Ovary (tissue), 9 donors: ENCODE measurements around the gene KATNA1. TPM values are rescaled to one million over a fixed set of nuclear protein-coding genes. Genes with fewer than 3 reads are reported as not detected.

ENCODE experiments used
- DNase-seq, 5 donors: peaks; one replicate each; pipeline ENCODE4 v3.0.0-alpha.2; 2019 to 2020
- H3K27ac ChIP-seq, 2 donors: fragments of 200-600 bp; one replicate each; pipeline versions ENCODE4 v1.5.1 to v1.8.0; 2019 to 2022
- H3K27me3 ChIP-seq: fragments of 200-600 bp; one replicate; pipeline ENCODE4 v1.8.0; 2022
- H3K36me3 ChIP-seq: fragments of 200-600 bp; sonication (generic); one replicate; pipeline ENCODE4 v1.5.1; 2019
- H3K4me1 ChIP-seq: one replicate; pipeline ENCODE4 v1.8.1; 2013; ENCODE audit warnings: mild to moderate bottlenecking, moderate library complexity; ENCODE audit not compliant: insufficient read depth
- H3K4me3 ChIP-seq: fragments of 200-600 bp; sonication (generic); one replicate; pipeline ENCODE4 v1.5.1; 2017
- H3K9me3 ChIP-seq, 2 donors: fragments of 200-600 bp in 1 of 2; sonication (generic) in 1 of 2; one replicate each; pipeline versions ENCODE4 v1.5.1 to v1.8.1; 2013 to 2019; ENCODE audit warnings: mild to moderate bottlenecking in 1 of 2, moderate library complexity in 1 of 2
- CTCF ChIP-seq, 3 donors: fragments of 450-650 bp in 2 of 3; fragments of 200-600 bp in 1 of 3; IDR thresholded peaks; one replicate each; pipeline versions ENCODE4 v1.5.1 to v1.8.0; 2016 to 2022; ENCODE audit warnings: antibody characterized with exemption in 3 of 3, mild to moderate bottlenecking in 1 of 3
- EP300 ChIP-seq: sonication (generic); formaldehyde crosslinking; IDR thresholded peaks from one replicate; pipeline ENCODE4 v1.6.1; 2017; ENCODE audit warnings: antibody characterized with exemption
- POLR2A ChIP-seq: fragments of 450-650 bp; IDR thresholded peaks from one replicate; pipeline ENCODE4 v1.6.1; 2017; ENCODE audit warnings: antibody characterized with exemption, mild to moderate bottlenecking, moderate library complexity
- WGBS, 3 donors: extraction: QIAGEN DNeasy Blood & Tissue Kit in 1 of 3; methylation state at CpG; one replicate each; pipeline versions ENCODE4 v1.1.5 to v1.1.7; 2013 to 2017; 5-methylcytosine and 5-hydroxymethylcytosine counted together
- intact Hi-C, 4 donors: fragments of 100-400 bp; cut with DNase I; formaldehyde crosslinking; loops; one replicate each; pipeline versions ENCODE4 v1.11.0 to v1.15.1; 2022 to 2023
- polyA plus RNA-seq, 2 donors: library from polyadenylated mRNA; stranded (reverse); fragments of 200-250 nt in 1 of 2; fragments of 350-450 nt in 1 of 2; fragmentation: Illumina TruSeq in 1 of 2; extraction: RNeasy Lipid Tissue Mini Kit (QIAGEN cat#74804) in 1 of 2; gene quantifications; one replicate each; pipeline ENCODE4 v1.2.3, GENCODE V29; 2013 to 2014
- total RNA-seq, 7 donors: library from RNA; depleted of rRNA in 2 of 7; stranded (reverse); fragments of >200 nt in 2 of 7; fragmentation: NEBNext Ultra II Directional in 3 of 7; extraction: Animal tissue kit (Norgen Biotek cat#: 25700) in 3 of 7; gene quantifications; one replicate each; pipeline versions ENCODE4 v1.1.0 to v1.2.4, GENCODE V29; 2016 to 2023
- donor health status: DM: no; HTN: no; CAD: no; lungs with moderate emphysema.
- donor health status: DM: no; HTN: no; CAD: no.
- donor health status: Bipolar disorder and iron deficiency.
- donor health status: DM: yes; HTN: yes; CAD: no.
- donor health status: DM: no; HTN: no; CAD: no.
- donor health status: DM: yes; HTN: yes; CAD: no.

Gene KATNA1
- total and polyA plus RNA-seq, 9 donors: 10.6 to 31.4 (median 19.0) TPM

GRCh38 chr6:149600508-149600907 lies 48.0 kb downstream of the KATNA1 start:
- WGBS, 3 donors: 94 to 97% (median 95%) methylated on average over 4 of the region's 4 CpGs
- no peak for DNase-seq
- no peak overlapping the region for H3K27ac ChIP-seq
- no peaks in the 10 kb centered on the region for H3K4me1 ChIP-seq
- no peaks in the 10 kb centered on the region for H3K36me3 ChIP-seq
- intact Hi-C loops: no loop called here
- H3K27me3 ChIP-seq: no peaks in the 10 kb centered on the region
- H3K9me3 ChIP-seq: no peaks in the 10 kb centered on the region
- H3K4me3 ChIP-seq: no peak overlapping the region
- TF ChIP-seq EP300 (no peak), POLR2A (no peak), CTCF (IDR thresholded peaks at IDR 0.05) (no peak)

DNA sequence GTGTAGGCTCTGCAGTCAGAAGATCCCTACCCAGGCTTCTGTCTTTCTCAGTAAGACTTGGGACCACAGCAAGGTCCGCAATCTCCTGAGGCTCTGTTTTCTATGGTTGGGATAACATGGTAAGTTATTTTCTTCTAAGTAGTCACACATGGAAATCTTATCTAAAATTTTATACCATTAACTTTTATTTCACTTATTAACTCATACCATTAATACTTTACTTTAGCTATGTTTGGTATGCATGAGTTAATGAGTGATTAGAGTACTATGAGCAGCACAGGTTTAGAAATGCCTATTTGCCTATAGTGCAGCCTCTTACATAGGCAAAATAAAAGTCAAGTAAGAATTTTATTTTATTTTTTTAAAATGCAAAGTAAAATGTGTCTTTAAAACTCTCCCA lies 55.1 kb downstream of the KATNA1 start:
- no peaks in the 10 kb centered on the region for H3K9me3 ChIP-seq

GRCh38 chr6:149592983-149593382 lies 55.5 kb downstream of the KATNA1 start:
- no peak overlapping the region for H3K4me3 ChIP-seq
- TF ChIP-seq POLR2A (no peak), EP300 (no peak), CTCF (IDR thresholded peaks at IDR 0.05) (no peak)
- H3K9me3 ChIP-seq: no peaks in the 10 kb centered on the region
- intact Hi-C loops: no loop called here
- no peaks in the 10 kb centered on the region for H3K27me3 ChIP-seq
- H3K4me1 ChIP-seq: no peaks in the 10 kb centered on the region
- WGBS, 3 donors: 94 to 97% (median 95%) methylated on average over 2 of the region's 2 CpGs
- no peaks in the 10 kb centered on the region for H3K36me3 ChIP-seq
- no peak for DNase-seq
- H3K27ac ChIP-seq: no peak overlapping the region

More for the DNA sequence above, 55.1 kb downstream of the KATNA1 start:
- Histone ChIP-seq H3K4me1 (no peaks in the 10 kb centered on the region), H3K36me3 (no peaks in the 10 kb centered on the region), H3K4me3 (no peak overlapping the region), H3K27me3 (no peaks in the 10 kb centered on the region), H3K27ac (no peak overlapping the region)
- DNase-seq: no peak
- no peak for TF ChIP-seq EP300
- TF ChIP-seq CTCF (IDR thresholded peaks at IDR 0.05): no peak
- TF ChIP-seq POLR2A: no peak
- WGBS, 3 donors: 98 to 100% (median 100%) methylated on average over 1 of the region's 1 CpG
- intact Hi-C loops: no loop called here

DNA sequence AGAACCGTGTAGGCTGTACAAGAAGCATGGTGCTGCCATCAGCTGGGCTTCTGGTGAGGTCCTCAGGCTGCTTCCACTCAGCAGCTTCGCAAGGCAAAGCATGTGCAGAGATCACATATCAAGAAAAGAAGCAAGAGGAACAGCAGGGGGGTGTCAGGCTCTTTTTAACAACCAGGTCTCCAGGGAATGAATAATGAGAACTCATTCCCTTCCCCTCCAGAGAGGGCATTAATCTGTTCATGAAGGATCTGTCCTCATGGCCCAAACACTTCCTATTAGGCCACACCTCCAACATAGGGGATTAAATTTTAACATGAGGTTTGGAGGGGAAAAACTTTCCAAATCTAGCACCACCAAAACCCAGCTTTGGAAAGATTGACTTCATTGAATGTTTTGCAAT lies 62.4 kb downstream of the KATNA1 start:
- Histone ChIP-seq H3K36me3 (no peaks in the 10 kb centered on the region), H3K9me3 (no peaks in the 10 kb centered on the region), H3K4me3 (no peak overlapping the region), H3K4me1 (no peaks in the 10 kb centered on the region), H3K27me3 (no peaks in the 10 kb centered on the region), H3K27ac (no peak overlapping the region)
- intact Hi-C loops: no loop called here
- 97 to 99% (median 98%) methylated on average over 2 of the region's 2 CpGs for WGBS, 3 donors
- no peak for DNase-seq
- no peak for TF ChIP-seq POLR2A
- TF ChIP-seq CTCF (IDR thresholded peaks at IDR 0.05): no peak
- no peak for TF ChIP-seq EP300

DNA sequence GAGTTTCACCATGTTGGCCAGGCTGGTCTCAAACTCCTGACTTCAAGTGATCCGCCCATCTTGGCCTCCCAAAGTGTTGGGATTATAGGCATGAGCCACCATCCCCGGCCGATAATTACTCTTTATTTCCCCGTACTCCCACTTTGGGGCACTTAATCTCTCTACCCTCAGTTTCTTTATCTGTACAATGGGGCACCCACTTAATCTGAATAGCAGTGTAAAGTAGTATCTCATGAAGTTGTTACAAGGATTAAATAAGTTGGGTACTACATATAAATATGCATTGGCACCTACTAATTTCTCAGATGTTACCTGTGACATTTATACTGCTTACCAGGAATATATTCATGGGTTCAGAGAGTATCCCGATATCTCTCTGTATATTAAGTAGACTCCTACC lies 67.2 kb downstream of the KATNA1 start:
- Histone ChIP-seq H3K4me3 (no peak overlapping the region), H3K36me3 (no peaks in the 10 kb centered on the region), H3K27me3 (no peaks in the 10 kb centered on the region), H3K4me1 (no peaks in the 10 kb centered on the region), H3K9me3 (no peaks in the 10 kb centered on the region), H3K27ac (no peak overlapping the region)
- WGBS, 3 donors: 95 to 98% (median 96%) methylated on average over 5 of the region's 5 CpGs
- TF ChIP-seq EP300: no peak
- TF ChIP-seq POLR2A: no peak
- intact Hi-C loops: no loop called here
- no peak for DNase-seq
